Naive B cell (primary cell): ENCODE results near the gene BCAP31. TPM values are rescaled to one million over a fixed set of nuclear protein-coding genes. Genes with fewer than 3 reads are reported as not detected.
A peak's percentile ranks its signal among the peaks of the same experiment; 100 is the strongest.
"Not testable (repeated sequence)": the region's sequence is repeated elsewhere in the genome, so short reads cannot be mapped to it uniquely, and the experiment has no call there.

ENCODE experiments used
- ATAC-seq, 2 donors: fragments of 150-1000 bp; cut with Tn5 transposase; 2 replicates each; pipeline ENCODE4 v1.10.0; 2021; ENCODE audit warnings: low read depth in 2 of 2, mild to moderate bottlenecking in 2 of 2, moderate library complexity in 2 of 2
- DNase-seq: peaks from one replicate; pipeline ENCODE4 v3.0.0; 2022
- H3K27ac Mint-ChIP-seq, 6 donors: one replicate each; pipeline ENCODE4 v1.8.0; 2020 to 2022; ENCODE audit warnings: mild to moderate bottlenecking in 6 of 6, mixed read lengths in 6 of 6, moderate library complexity in 5 of 6, inconsistent platforms in 2 of 6
- H3K27me3 Mint-ChIP-seq, 3 donors: one replicate each; pipeline ENCODE4 v1.8.0; 2021 to 2022; ENCODE audit warnings: mixed read lengths in 3 of 3, mild to moderate bottlenecking in 1 of 3
- H3K36me3 Mint-ChIP-seq, 2 donors: one replicate each; pipeline ENCODE4 v1.8.0; 2020 to 2022; ENCODE audit warnings: mixed read lengths in 2 of 2, inconsistent platforms in 1 of 2, mild to moderate bottlenecking in 1 of 2
- H3K4me1 Mint-ChIP-seq, 3 donors: one replicate each; pipeline ENCODE4 v1.8.0; 2020 to 2022; ENCODE audit warnings: mixed read lengths in 3 of 3, inconsistent platforms in 1 of 3, mild to moderate bottlenecking in 1 of 3, moderate library complexity in 1 of 3
- H3K4me3 Mint-ChIP-seq, 8 donors: one replicate each; pipeline ENCODE4 v1.8.0; 2020 to 2022; ENCODE audit warnings: mild to moderate bottlenecking in 8 of 8, mixed read lengths in 8 of 8, moderate library complexity in 8 of 8, inconsistent platforms in 2 of 8
- H3K9me3 Mint-ChIP-seq, 7 donors: one replicate each; pipeline ENCODE4 v1.8.0; 2020 to 2022; ENCODE audit warnings: mixed read lengths in 7 of 7, mild to moderate bottlenecking in 5 of 7, inconsistent platforms in 2 of 7, moderate library complexity in 1 of 7
- polyA plus RNA-seq, 6 donors: library from polyadenylated mRNA; unstranded; fragments of 300-500 nt; fragmentation: Illumina TruSeq; gene quantifications; one replicate each; pipeline ENCODE4 v1.2.3, GENCODE V29; 2021; ENCODE audit warnings: low read depth in 6 of 6

BCAP31 gene
- polyA plus RNA-seq, 6 donors from 2014 or later, result 228 to 369 (median 252) TPM

GRCh38 chrX:153735274-153735673, 11.1 kb upstream of the BCAP31 start:
- Mint-ChIP-seq H3K36me3 (peaks cover 13 to 24% of the 10 kb centered on the region in 2 donors), H3K4me3 (peak overlapping the region in 1 of 8 donors; percentile 18), H3K27me3 (no peaks in the 10 kb centered on the region), H3K4me1 (peaks cover 6 to 14% (median 12%) of the 10 kb centered on the region in 3 donors), H3K27ac (no peak overlapping the region), H3K9me3 (peaks cover 0 to 12% (median 6%) of the 10 kb centered on the region in 7 donors)
- ATAC-seq (peak; percentile 30 to 53), DNase-seq (no peak)

GRCh38 chrX:153734871-153735270, 10.7 kb upstream of the BCAP31 start:
- H3K4me3 Mint-ChIP-seq, result peak overlapping the region in 1 of 8 donors; percentile 18
- no peaks in the 10 kb centered on the region for H3K27me3 Mint-ChIP-seq

DNA sequence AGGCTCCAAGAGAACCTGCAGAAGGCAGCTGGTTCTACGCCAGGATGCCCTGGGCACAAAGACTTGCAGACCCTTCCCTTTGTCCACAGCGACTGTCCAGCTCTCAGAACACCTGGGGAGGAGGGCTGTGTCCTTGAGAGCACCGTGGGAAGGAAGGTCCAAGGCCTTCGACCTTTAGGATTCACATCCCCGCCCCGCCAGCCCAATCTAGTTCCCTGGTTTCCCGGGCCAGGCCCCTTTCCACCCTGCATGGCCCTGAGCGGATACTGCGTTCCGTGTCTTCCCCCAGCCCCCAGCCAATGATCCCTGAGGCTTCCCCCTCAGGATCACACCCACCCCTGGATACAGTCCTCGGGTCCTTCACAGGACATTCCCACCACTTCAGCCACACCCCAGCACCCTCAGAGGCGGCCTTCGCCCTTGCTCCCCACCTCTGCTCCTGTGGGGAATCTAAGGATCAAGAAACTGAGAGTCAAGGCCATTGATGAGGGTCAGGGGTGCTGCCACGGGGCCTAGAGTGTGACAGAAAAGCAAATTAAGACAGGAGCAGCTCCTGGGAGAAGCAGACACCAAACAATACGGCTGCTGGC, 9.6 kb upstream of the BCAP31 start:
- H3K36me3 Mint-ChIP-seq, result peaks cover 13 to 24% of the 10 kb centered on the region in 2 donors
- peak overlapping the region in 1 of 8 donors; percentile 15 for H3K4me3 Mint-ChIP-seq
- no peak for DNase-seq
- no peaks in the 10 kb centered on the region for H3K27me3 Mint-ChIP-seq
- H3K9me3 Mint-ChIP-seq, result peaks cover 0 to 12% (median 6%) of the 10 kb centered on the region in 7 donors
- ATAC-seq, result no peak
- peaks cover 6 to 12% (median 9%) of the 10 kb centered on the region in 3 donors for H3K4me1 Mint-ChIP-seq
- H3K27ac Mint-ChIP-seq, result no peak overlapping the region

More at GRCh38 chrX:153734871-153735270, 10.7 kb upstream of the BCAP31 start:
- peaks cover 0 to 12% (median 6%) of the 10 kb centered on the region in 7 donors for H3K9me3 Mint-ChIP-seq
- ATAC-seq, result no peak
- H3K36me3 Mint-ChIP-seq, result peaks cover 13 to 24% of the 10 kb centered on the region in 2 donors
- H3K4me1 Mint-ChIP-seq, result peaks cover 6 to 12% (median 10%) of the 10 kb centered on the region in 3 donors
- no peak for DNase-seq
- no peak overlapping the region for H3K27ac Mint-ChIP-seq

- ATAC-seq, result no peak
- DNase-seq, result no peak
- Mint-ChIP-seq H3K4me1 (peaks cover 6 to 17% (median 11%) of the 10 kb centered on the region in 3 donors), H3K36me3 (peaks cover 13 to 24% of the 10 kb centered on the region in 2 donors), H3K27ac (no peak overlapping the region), H3K4me3 (peak overlapping the region in 1 of 8 donors; percentile 74), H3K9me3 (peaks cover 0 to 12% (median 7%) of the 10 kb centered on the region in 7 donors), H3K27me3 (no peaks in the 10 kb centered on the region)
Observed at GRCh38 chrX:153732401-153732800, 8.2 kb upstream of the BCAP31 start.

DNA sequence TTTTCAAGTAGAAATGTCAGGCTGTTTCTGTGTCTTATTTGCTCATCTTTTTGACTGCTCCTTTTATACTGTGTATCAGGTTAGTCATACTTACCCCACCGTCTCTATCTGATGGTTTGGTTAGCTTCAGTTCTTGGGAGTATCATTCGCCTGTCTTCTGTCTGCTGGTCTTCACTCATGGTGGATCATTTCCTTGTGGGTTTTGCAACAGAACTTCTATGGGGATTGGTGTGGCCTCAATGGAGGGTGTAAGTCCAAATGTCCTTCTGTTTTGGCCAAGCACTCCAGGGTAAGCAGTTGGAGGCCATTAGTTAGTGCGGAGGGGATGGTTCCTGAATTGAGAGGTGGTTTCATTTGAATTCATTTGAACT, 7.6 kb upstream of the BCAP31 start:
- ATAC-seq (no peak), DNase-seq (no peak)
- H3K27me3 Mint-ChIP-seq, result no peaks in the 10 kb centered on the region
- H3K4me1 Mint-ChIP-seq, result peaks cover 12 to 23% (median 17%) of the 10 kb centered on the region in 3 donors
- peak overlapping the region in 1 of 6 donors; percentile 55 for H3K27ac Mint-ChIP-seq
- H3K9me3 Mint-ChIP-seq, result peaks cover 0 to 12% (median 7%) of the 10 kb centered on the region in 7 donors
- peak overlapping the region in 1 of 8 donors; percentile 54 for H3K4me3 Mint-ChIP-seq
- H3K36me3 Mint-ChIP-seq, result peaks cover 13 to 24% of the 10 kb centered on the region in 2 donors

DNA sequence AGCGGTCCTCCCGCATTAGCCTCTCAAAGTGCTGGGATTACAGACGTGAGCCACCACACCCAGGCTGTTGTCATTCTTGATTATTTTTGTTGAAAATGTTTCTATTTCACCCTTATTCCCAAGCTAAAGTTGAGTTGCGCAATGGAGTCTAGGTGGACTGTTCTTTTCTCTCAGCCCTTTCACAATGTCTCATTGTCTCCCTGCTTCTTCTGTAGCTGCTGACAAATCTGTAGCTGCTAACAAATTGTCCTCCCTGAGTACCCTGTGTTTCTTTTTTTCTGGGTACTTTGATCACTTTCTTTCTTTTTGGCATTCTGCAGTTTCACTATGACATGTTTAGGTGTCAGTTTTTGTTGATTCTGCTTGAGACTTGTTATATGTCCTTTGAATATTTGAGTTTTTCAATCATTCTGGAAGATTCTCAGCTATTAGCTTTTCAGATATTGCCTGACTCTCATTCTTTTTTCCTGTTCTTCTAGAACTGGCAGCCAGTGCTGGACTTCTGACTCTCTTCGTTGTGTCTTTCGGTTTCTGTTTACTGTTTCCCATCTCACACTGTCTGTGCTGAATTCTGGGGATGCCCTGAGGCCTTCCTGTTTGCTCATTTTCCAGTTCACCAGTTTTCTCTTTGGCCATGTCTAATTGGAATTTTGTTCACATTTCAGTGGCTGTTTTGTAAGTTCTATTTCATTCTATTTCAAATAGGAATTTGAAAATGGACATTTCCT, 7.1 kb upstream of the BCAP31 start:
- Mint-ChIP-seq H3K4me3 (peak overlapping the region in 1 of 8 donors; percentile 54), H3K27ac (peak overlapping the region in 2 of 6 donors; percentile 39 to 55), H3K4me1 (peaks cover 15 to 21% (median 18%) of the 10 kb centered on the region in 3 donors), H3K27me3 (no peaks in the 10 kb centered on the region), H3K36me3 (peaks cover 13 to 24% of the 10 kb centered on the region in 2 donors), H3K9me3 (peaks cover 0 to 12% (median 7%) of the 10 kb centered on the region in 7 donors)
- DNase-seq (no peak), ATAC-seq (no peak)

- Mint-ChIP-seq H3K9me3 (peaks cover 0 to 12% (median 7%) of the 10 kb centered on the region in 7 donors), H3K36me3 (peaks cover 12 to 24% of the 10 kb centered on the region in 2 donors), H3K4me1 (peaks cover 15 to 18% (median 17%) of the 10 kb centered on the region in 3 donors)
- ATAC-seq, DNase-seq, H3K4me3 Mint-ChIP-seq, H3K27ac Mint-ChIP-seq, H3K27me3 Mint-ChIP-seq: not testable (repeated sequence)
Observed at GRCh38 chrX:153730115-153730514, 5.9 kb upstream of the BCAP31 start.

DNA sequence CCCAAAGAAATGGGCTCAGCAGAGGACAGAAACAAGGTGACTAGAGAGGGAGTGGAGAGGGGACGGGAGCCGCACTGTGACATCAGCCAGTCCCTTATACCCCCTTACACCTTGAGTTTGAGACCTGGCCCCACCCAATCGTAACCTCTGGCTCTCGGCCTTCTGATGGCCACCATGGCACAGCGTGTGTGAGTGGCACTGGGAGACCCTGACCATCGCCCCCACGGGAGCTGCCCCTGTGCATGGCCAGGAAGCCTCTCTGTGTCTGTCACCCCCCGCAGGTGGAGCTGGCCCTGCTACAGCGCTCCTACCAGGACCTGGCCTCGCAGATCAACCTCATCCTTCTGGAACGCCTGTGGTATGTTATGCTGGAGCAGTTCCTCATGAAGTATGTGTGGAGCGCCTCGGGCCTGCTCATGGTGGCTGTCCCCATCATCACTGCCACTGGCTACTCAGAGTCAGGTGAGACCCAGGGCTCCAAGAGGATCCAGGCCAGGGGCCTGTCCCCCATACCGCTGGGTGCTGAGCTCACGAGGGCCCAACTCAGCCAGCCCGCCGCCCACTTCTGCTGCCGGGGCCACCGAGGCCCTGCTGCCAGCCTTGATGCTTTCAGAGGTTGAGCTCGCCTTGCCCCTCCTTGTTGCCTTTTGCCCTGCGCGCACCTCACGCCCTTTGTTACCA, 4.9 kb upstream of the BCAP31 start:
- DNase-seq (no peak), ATAC-seq (no peak)
- H3K9me3 Mint-ChIP-seq, result peaks cover 0 to 11% (median 7%) of the 10 kb centered on the region in 7 donors
- peaks cover 8 to 17% of the 10 kb centered on the region in 2 donors for H3K36me3 Mint-ChIP-seq
- no peaks in the 10 kb centered on the region for H3K27me3 Mint-ChIP-seq
- peak overlapping the region in 3 of 8 donors; percentile 9 to 78 (median 12) for H3K4me3 Mint-ChIP-seq
- H3K4me1 Mint-ChIP-seq, result peaks cover 15 to 18% (median 17%) of the 10 kb centered on the region in 3 donors
- peak overlapping the region in 4 of 6 donors; percentile 41 to 74 (median 71) for H3K27ac Mint-ChIP-seq

DNA sequence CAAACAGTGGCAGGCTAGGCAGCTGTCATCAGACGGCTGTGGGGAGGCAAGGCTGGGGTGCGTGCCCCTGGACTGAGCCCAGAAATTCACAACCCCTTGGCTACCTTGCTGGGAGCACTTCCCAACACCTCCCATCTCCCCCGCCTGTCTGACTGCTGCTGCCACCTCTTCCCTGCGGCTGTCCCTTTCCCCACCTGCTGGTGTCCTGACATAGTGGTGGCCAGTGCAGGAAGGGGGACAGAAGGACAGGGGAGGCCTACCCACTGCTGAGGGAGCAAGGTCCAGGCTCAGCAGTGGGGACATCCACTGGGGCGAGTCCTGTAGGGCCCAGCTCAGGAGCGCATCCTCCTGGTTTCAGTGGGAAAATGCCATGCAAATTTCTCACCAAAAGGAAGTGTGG, 3.9 kb upstream of the BCAP31 start:
- Mint-ChIP-seq H3K27me3 (no peaks in the 10 kb centered on the region), H3K36me3 (peaks cover 8 to 17% of the 10 kb centered on the region in 2 donors), H3K4me3 (peak overlapping the region in 1 of 8 donors; percentile 46), H3K9me3 (peaks cover 0 to 11% (median 7%) of the 10 kb centered on the region in 7 donors), H3K27ac (peak overlapping the region in 2 of 6 donors; percentile 91 to 92), H3K4me1 (peaks cover 15 to 22% (median 17%) of the 10 kb centered on the region in 3 donors)
- no peak for DNase-seq
- no peak for ATAC-seq

DNA sequence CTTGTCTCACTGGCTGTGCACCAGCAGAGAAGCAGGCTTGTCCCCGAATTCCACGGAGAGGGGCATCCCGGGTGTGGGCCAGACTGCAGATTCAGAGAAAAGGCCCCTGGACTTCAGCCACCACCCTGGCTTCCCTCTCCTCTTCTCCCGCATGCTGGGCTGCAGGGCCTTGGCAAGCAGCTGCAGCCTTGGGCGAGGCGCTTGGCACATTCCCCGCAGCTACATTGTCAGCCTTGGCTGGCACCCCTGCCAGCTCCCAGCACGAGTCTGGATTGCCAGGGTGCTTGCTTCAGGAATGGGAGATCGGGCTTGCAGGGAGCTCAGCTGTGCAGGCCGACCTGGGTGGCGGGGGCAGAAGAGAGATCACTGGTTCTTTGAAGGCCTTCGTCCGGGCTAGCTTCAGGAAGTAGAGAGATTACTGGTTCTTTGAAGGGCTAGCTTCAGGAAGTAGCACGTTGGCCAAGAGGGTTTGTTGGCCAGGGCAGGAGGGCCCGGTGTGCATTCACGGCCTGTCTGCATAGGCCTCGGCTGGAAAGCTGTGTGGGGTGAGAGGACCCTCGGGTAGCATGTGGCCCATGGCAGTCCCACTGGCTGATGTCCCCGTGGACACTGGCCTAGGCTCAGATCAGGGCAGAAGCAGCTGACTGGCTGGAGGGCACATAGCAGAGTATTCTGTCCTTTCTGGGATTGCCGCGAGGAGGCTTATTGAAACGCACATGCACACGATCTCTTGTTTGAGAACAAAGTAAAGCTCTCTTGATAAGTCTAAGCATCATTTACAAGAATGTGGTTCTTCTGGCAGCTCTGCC, 3.1 kb upstream of the BCAP31 start:
- ATAC-seq, result no peak
- H3K27me3 Mint-ChIP-seq, result no peaks in the 10 kb centered on the region
- peak overlapping the region; percentile 77 to 89 (median 83) for H3K4me3 Mint-ChIP-seq
- no peak for DNase-seq
- H3K36me3 Mint-ChIP-seq, result peaks cover 8 to 17% of the 10 kb centered on the region in 2 donors
- H3K9me3 Mint-ChIP-seq, result peaks cover 0 to 11% (median 7%) of the 10 kb centered on the region in 7 donors
- H3K27ac Mint-ChIP-seq, result peak overlapping the region; percentile 89 to 96 (median 94)
- peaks cover 17 to 28% (median 21%) of the 10 kb centered on the region in 3 donors for H3K4me1 Mint-ChIP-seq

GRCh38 chrX:153726286-153727122, 2.3 kb upstream of the BCAP31 start:
- peaks cover 0 to 6% (median 1%) of the 10 kb centered on the region in 7 donors for H3K9me3 Mint-ChIP-seq
- H3K27ac Mint-ChIP-seq, result peak overlapping the region; percentile 89 to 96 (median 94)
- peaks cover 17 to 28% (median 22%) of the 10 kb centered on the region in 3 donors for H3K4me1 Mint-ChIP-seq
- peak overlapping the region; percentile 77 to 89 (median 83) for H3K4me3 Mint-ChIP-seq
- DNase-seq (peak; percentile 81), ATAC-seq (peak; percentile 58 to 61)
- peaks cover 4 to 10% of the 10 kb centered on the region in 2 donors for H3K36me3 Mint-ChIP-seq
- no peaks in the 10 kb centered on the region for H3K27me3 Mint-ChIP-seq
